GM19467 (cell line): ENCODE measurements around the gene TEX10.
"Not testable (repeated sequence)": the region's sequence is repeated elsewhere in the genome, so short reads cannot be mapped to it uniquely, and the experiment has no call there.

Experiments
- ATAC-seq: cut with Tn5 transposase; IDR thresholded peaks from one replicate; pipeline ENCODE4 v1.9.1; 2021; ENCODE audit warnings: mild to moderate bottlenecking, moderate library complexity; ENCODE audit not compliant: unreplicated experiment

The TEX10 gene

GRCh38 chr9:100351508-100351907, 1.2 kb downstream of the TEX10 start:
- ATAC-seq: no peak

- ATAC-seq: no peak
Observed at GRCh38 chr9:100350188-100350587, 2.6 kb downstream of the TEX10 start.

GRCh38 chr9:100346836-100347235, 5.9 kb downstream of the TEX10 start:
- ATAC-seq: no peak

DNA sequence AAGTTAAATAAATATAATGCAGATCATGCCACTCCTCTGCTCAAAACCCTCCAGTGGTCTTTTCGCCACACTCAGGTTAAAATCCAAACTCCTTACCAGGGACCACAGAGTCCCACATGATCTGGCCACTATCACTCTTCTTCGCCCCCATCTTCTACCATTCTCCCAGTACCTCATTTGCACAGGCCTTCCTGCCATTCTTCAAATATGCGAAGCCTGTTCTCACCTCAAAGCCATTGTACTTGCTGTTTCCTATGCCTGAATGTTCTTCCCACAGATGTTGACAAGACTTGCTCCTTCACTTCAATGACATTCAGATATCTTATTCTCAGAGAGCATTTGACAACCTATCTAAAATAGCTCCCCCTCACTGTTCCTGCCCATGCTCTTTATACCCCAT, 10.9 kb downstream of the TEX10 start:
- ATAC-seq: no peak

DNA sequence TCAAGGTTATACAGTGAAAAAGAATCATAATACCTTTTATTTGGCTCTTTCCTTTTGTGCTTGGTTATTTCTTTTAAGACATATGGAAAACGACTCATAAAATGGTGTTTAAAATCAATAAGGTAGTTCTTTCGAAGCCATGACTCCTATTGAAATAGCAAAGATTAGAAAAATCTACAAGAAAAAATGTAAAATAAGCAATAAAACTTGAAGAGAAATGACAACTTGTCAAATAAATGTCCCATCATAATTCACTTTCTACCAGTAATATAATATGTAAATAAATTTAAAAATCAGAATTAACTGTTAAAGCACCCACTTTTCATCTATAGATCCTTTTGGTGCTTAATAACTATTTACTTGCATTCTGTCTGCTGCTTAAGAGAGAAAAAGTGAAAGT, 12.5 kb downstream of the TEX10 start:
- no peak for ATAC-seq

- not testable (repeated sequence) for ATAC-seq
Observed at GRCh38 chr9:100338736-100339135, 14.0 kb downstream of the TEX10 start.

GRCh38 chr9:100324594-100325200, 28.0 kb downstream of the TEX10 start:
- ATAC-seq: no peak

GRCh38 chr9:100322954-100323536, 29.7 kb downstream of the TEX10 start:
- ATAC-seq: no peak

DNA sequence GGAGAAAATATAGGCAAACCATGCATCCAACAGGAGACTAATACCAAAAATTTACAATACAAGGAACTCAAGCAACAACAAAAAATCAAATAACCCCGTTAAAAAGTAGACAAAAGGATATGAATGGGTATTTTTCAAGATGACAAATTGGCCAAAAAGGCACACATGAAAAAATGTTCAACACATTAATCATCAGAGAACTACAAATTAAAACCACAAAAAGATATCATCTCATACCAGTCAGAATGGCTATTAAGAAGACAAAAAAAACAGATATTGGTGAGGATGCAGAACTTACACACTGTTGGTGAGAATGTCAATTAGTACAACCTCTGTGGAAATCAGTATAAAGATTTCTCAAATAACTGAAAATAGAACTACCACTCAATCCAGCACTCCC, 35.0 kb downstream of the TEX10 start:
- ATAC-seq: no peak

DNA sequence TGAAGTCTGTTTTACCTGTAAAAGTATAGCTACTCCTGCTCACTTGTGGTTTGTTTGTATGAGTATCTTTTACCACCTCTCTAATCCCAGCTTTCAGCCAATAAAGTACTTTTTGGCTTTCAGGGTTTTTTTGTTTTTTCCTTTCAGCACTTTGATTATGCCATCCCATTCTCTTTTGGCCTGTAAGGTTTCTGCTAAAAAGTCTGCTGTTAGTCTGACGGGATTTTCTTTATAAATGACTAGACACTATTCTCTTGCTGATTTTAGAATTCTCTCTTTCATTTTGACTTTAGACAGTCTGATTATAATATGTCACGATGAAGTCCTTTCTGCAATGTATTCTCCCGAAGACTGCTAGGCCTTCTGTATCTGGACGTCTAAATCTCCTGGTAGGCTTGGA, 37.2 kb downstream of the TEX10 start:
- ATAC-seq: no peak

DNA sequence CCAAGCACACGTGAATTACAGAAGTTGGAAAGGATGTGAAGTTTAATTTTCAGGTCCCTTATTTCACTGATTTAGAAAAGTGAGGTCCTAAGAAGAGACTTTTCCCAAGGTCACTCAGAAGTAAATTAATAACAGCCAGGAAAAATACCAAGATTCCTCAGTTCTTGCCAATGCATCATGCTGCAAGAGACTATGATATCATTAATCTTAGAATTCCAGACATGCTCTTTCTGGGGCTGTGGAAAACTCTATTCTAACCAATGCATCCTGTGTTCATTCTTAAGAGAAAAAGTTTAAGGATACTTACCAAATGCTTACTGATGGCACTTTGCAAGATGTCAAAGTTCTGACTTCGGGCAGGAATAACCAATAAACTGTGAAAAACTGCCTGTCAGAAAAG, 42.8 kb downstream of the TEX10 start:
- no peak for ATAC-seq

GRCh38 chr9:100308965-100309564, 43.7 kb downstream of the TEX10 start:
- ATAC-seq: no peak

DNA sequence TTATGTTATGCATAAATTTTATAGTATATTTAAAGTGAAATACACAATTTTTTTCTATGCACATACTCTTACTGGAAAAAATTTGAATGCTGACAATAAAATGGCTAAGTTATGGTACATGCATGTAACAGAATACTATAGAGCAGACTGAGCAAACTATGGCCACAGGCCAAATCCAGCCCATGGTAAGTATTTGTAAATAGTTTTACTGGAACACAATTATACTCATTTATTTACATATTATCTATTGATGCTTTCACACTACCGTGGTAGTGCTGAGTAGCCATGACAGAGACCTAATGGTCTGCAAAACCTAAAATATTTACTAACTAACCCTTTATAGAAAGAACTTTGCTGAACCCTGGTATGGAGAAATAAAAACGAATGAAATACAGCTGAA, 45.7 kb downstream of the TEX10 start:
- no peak for ATAC-seq

DNA sequence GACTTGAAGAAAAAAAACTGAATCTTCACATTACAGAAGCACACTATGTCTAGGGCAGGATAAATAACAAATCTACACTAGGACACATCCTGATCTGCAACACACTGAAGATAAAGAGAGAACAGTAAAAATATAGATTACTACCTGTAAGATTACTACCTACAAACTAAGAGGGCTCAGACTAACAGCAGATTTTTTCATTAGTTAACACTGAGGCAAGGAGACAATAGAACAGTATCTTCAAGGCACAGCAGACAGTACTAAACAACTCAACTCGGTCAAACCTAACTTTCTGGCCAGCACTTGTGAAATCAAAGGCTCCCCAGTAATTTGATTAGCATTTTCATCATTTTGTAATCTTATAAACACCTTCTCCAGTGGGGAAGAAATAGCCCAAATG, 46.5 kb downstream of the TEX10 start:
- no peak for ATAC-seq

- no peak for ATAC-seq
Observed at GRCh38 chr9:100303747-100304146, 49.0 kb downstream of the TEX10 start.

- no peak for ATAC-seq
Observed at GRCh38 chr9:100298378-100298777, 54.4 kb downstream of the TEX10 start.

GRCh38 chr9:100296407-100296806, 56.3 kb downstream of the TEX10 start:
- no peak for ATAC-seq

DNA sequence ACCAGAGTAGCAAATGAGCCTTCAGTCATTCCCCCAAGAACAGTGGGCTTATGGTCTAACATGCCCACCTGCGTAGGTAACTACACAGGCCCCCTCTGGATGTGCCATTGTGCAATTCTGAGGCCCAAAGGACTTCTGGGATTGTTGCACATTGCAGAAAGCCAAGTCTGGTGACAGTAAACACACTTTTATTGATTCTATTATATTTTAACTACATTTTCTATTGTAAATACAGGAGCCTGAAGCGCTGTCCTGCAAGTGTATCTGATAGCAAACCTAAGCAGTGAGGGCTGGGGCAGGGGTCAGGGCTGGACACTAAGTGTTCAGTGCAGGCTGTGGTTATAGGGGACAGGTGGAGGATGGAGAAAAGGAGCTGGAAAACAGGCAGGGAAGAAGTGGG, 57.5 kb downstream of the TEX10 start:
- ATAC-seq: no peak

DNA sequence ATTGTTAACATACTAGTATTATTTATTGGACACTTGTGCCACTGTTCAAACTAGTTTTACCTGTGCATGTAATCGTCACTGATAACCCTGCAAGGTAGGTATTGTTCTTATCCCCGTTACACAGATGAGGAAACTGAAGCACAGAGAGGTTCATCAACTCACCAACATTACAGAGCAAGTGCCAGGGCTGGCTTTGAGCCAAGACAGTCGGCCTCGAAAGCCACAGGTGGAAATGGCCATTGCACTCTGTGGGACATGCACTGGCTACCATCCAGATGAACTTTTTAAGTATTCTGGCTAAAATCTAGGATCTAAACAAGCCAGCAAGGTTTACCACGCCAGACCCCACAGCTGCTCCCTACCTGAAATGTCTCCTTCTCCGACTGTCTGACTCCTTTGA, 57.9 kb downstream of the TEX10 start:
- ATAC-seq: no peak

DNA sequence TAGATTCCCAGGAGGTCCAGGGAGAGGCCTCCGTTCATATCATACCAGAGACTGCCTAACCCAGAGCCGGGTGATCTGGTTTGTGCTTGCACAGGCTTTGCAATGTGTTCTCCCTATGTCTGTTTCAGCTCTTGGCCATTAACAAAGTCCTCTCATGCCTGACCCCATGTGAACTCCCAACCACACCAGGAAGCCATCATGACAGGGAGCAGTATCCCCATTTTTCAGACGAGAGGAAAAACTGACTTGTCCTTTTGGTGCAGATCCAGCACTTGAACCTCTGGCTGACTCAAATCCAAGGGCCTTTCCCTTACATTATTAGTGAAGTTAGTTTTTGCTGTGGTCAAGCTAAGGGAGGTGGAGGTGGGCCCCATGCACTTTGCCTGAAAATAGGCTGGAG, 58.4 kb downstream of the TEX10 start:
- ATAC-seq: no peak

DNA sequence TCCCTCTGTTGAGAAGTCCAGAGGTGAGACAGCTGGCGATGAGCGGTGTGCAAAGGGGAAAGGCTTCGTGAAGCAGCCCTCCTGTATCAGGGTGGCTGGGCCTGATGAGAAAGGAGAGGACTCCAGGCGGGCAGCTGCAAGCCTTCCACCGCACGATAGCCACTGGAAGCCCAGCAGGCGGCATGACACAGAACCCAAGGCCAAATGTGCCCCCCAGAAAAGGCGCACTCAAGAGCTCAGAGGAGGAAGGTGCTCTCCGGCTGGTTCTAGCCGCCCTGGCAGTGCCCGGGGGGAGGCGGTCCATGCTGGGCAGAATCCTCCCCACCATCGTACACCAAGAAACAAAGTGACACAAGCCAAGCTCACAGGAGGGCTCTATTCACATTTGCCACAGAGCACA, 60.3 kb downstream of the TEX10 start:
- no peak for ATAC-seq

GRCh38 chr9:100290714-100291113, 62.0 kb downstream of the TEX10 start:
- ATAC-seq: no peak

DNA sequence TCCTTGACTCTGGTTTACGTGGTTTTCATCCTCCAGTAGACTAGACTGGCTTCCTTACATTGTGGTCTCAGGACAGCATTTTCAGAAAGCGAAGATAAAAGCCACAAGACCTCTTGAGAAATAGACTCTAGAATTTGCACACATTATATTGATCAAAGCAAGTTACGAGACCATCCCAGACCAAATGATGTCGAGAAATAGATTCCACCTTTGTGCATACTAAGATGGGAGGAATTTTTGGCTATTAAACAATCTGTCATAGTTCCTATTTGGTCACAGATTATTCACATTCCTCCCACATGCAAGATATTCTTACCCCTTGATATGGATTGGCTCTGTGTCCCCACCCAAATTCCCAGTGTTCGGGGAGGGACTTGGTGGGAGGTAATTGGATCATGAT, 65.6 kb downstream of the TEX10 start:
- no peak for ATAC-seq
